HK-2 (cell line): ENCODE results near the gene LPIN1.

Experiments used
- DNase-seq: peaks from one replicate; pipeline ENCODE4 v3.0.0-alpha.2; 2018; ENCODE audit not compliant: unreplicated experiment

Gene LPIN1

DNA sequence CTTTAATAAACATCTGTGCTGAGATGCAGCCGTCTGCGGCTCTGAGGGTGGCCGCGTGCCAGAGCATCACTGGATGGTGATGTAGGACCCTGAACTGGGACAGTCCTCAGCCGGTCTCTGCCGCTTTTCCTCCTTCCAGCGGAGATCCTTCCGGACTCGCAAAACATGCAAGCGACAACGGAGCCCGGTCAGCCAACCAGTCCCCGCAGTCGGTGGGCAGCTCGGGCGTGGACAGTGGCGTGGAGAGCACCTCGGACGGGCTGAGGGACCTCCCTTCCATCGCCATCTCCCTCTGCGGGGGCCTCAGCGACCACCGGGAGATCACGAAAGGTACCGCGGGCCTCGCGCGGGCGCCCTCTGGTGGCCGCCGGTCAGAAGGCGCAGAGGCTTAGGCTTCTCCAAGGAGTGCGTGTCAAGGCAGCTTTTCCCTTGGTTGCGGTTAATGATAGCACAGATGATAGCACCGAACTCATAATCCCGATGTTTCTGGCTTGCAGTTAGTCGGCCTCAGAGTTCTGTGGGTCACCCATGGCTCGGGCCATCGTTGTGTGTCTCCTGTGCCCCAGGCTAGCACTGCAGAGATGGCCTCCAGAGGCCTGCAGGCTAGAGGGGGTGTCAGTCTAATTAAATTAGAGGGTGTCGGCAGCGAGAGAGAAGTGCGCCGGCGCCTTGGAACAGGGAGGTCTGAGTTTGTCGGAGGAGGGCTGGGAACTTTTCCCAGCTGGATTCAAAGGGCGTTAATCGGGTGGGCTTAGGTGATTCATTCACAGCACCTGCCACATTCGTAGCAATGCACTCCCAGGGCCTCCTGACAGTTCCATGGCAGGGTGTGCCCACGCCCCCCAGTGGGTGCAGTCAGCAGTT lies 38.5 kb downstream of the LPIN1 start:
- peak; percentile 27 for DNase-seq

DNA sequence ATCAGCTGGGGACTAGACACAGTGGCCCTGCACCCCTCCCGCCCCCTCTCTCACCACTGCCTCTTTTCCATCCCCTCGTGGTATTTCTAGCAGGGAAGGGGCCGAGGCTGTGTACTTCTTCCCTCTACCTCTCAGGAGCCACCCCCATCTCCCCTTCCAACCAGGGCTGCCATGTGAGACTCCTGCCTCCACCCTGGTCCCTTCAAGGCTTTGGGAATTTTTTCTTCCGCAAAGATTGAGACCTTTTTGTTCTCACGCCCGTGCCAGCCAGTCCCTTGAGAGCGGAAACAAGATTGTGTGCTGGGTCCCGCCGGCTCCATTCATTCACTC lies 39.1 kb downstream of the LPIN1 start:
- no peak for DNase-seq

DNA sequence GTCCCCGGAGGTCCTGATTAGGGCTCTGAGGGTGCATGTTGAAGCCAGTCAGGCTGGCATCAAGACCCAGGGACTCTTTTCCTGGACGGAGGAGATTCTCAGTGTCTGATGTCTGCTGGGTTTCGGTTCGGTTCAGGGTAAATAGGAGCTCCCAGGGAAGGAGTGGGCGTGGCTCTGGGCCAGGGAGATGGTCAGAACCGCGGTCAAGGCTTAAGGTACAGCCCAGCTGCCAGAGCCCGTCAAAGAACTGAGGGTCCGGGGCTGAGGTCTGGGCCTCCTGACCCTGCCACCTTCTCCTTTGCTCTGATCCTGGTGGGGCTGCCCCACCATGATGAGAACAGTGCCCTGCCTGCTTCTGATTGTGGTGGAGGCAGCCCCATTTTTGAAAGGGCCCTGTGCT lies 39.8 kb downstream of the LPIN1 start:
- no peak for DNase-seq

DNA sequence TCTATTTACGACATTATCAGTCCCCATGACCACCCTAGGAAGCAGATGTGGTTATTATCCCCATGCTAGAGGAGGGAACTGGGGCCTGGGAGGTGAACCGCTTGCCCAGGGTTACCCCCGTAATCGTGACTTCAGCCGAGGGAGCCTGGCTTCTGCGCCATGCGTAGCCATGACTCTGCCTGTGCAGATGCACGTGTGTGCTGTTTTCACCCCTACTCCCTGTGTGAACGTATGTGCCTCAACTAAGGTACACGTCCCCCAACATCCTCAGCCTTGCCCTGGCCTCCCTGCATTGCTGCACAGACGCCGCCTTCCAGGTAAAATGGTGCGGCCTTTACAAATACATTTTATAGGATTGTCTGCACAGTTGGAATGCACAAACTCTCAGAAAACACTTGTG lies 40.2 kb downstream of the LPIN1 start:
- DNase-seq = no peak

DNA sequence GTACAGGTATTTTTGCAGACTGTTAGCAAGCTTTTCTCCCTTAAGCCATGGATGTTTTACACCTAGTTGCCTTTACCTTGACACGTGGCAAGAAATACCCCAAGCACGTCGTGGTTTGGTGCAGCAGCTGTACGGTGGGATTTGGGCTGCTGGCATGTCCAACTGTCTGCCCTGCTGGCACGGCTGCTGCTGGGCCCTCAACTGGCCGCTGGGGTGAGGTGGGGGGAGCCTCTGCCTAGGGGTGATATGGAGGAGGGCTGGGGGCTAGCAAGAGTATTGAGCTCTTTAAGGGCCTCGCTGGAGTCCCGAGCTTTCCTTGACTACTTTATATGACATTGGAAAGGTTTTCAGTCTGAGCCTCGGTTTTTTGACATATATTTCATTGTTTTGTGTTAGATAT lies 41.6 kb downstream of the LPIN1 start:
- DNase-seq = no peak

DNA sequence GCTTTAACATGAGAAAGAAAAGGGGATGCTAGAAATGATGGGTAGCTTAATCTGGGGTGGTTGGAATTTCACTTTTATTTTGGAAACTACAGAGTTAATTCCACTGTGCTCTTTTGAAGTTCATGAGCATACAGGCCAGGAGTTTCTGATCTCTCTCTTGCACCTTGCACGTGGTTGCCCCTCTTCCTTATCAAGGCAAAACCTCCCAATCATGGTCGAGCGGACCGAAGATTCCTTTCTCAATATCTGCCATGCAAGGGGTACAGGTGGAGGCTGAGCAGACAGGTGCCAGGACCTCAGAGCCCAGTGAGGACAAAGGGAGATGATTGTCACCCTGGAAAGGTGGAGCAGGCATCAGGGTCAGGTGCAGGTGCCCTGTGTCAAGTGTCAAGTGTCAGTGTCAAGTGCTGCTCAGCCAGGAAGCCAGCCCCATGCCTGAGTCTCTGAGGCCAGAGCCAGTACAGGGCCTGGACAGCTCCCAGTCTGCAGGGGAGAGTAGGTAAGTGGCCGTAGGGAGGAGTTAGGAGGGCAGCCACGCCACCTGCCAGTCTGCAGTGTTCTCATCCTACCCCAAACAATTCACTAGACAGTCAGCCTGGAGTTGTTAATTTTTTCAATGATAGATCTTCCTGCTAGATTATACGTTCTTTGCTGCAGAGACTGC lies 42.2 kb downstream of the LPIN1 start:
- DNase-seq = no peak

DNA sequence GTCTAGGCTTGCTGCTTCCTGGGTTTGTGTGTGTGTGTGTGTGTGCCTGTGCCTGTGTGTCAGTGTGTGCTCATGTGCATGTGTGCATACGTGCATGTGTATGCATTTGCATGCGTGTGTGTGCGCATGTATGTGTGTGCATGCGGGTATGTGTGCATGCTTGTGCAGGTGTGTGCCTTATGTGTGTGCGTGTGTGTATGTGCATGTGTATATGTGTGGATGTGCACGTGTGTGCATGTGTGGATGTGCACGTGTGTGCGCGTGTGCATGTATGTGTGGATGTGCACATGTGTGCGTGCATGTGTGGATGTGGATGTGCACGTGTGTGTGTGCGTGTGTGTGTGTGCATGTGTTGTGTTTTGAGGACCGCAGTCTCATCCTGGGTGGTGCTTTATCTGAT lies 42.8 kb downstream of the LPIN1 start:
- DNase-seq = no peak

DNA sequence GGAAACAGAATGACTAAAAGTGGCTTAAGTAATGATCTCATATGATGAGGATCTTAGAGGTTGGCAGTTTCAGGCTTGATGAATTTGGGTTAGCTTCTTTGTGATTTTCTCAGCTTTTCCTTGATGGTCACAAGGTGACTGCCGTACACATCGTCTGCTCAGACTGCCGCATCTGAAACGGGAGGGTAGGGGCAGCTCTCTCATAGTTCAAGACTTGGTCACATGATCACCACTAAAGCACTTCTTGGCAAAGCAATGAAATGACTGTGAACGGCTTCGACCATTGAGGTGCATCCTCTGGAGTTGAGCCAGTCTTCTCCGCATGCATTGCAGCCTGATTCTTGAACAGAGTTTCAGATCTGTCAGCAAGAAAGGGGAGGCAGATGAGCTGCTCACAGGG lies 43.8 kb downstream of the LPIN1 start:
- no peak for DNase-seq

DNA sequence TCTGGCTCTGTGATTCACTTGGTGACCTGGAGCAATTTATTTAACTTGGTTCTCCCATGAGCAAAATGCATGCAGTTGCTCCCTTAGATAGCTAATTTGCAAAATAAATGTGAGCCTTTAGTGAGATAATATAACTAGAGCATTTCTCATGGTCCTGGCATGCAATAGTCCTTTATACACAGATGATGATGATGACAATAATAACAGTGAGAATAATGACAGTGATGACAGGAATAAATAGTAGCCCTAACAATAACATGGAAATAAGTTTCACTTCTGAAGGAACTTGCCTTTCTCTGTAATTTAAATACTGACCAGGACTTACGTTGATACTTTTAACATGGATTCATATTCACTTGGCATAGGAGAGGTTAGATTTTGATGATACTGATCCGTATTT lies 49.2 kb downstream of the LPIN1 start:
- DNase-seq = no peak

DNA sequence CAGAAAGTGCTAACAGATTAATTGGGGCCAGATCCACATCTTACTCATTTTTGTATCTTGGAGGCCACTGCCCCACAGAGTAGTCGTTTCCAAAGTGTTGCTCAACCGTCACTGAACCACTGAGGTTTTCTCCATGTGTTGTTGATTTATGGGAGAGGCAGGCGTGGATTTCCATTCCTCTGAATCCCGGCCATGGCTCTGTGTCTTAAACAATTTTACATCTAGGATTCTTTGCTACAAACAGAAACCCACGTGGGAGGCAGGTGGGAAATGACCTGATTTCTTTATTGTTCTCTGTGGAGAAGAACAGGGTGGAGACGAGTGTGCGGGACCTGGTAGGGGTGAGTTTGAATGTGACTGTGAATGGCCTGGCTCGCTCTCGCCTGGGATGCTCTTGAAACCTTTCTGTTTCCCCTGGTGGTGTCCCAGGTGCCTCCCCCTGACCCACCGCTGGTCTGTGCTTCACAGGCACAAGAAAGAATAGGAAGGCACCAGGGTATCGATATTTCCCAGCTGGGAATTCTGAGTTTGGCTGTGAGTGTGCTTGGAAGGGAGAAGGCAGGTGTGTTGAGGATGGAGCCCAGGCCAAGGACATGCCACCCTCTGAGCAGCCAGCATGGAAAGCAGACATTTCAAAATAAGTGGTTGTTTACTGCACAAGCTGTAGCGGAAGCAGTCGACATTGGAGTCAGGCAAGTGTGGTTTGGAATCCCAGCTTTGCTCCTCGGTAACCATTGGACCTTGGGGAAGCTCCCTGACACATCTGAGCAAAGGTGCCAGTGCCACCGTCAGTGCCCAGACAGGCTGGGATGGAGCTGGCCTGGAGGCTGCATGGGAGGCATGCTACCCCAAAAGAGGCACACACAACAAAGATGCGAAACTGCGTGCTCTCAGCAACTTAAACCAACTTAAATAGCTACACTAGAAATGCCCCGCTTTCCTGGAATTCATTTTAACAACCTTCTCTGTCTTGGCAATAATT lies 50.0 kb downstream of the LPIN1 start:
- no peak for DNase-seq

DNA sequence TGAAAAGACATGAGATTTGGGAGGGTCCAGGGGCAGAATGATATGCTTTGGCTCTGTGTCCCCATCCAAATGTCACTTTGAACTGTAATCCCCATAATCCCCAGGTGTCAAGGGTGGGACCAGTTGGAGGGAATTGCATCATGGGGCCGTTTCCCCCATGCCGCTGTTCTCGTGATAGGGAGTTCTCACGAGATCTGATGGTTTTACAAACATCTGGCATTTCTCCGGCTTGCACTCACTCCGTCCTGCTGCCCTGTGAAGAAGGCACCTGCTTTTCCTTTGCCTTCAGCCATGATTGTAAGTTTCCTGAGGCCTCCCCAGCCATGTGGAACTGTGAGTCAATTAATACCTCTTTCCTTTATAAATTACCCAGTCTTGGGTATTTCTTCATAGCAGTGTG lies 51.4 kb downstream of the LPIN1 start:
- DNase-seq = no peak

DNA sequence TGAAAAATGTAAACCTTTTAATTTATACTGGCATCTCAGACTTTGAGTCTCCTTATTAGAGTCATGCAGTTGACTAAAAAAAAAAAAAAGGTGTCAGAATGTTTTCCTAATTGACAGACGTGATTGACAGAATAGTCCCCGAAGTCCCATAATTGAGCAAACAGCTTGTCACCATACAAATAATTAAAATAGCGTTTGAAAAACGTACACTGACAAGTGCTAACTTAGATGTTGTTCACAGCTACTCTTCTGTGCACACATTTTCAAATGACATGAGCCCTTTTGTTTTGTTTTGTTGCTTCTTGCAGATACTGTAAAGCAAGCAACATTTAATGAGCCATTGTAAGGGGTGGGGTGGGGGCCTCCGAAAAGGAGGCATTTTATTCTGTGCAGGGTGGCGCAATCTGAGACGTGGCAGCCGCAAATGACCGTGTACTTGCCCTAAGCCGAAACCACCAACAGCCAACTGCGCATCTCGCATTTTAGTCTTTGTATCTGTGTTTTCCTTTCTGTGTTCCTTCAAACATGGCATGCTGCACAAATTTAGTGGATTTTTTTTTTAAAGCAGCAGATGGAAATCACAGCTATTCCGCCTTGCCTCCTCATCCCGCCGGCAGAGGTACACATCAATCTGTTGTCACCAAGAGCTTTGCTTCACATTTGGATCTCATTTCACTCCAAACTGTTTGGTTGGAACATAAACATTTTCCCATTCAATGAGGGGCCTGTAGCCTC lies 52.4 kb downstream of the LPIN1 start:
- DNase-seq = no peak

DNA sequence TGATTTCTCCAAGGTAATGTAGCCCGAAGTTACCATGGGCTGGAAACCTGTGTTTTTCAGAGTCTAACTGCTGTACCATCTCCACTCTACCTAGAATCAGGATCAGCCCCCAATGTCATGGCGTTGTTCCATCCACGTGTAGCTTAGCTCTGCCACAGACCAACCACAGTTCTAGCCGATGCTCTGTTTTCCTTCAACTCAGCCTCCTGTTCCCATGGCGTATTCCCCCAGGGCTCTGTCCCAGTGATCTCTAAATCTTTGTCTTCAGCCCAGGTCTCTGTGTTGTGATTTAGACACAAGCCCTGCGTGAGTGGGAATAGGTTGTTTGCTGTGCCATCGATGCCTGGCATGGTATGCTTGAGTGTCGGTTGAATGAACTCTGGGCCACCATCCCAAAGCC lies 53.4 kb downstream of the LPIN1 start:
- no peak for DNase-seq

DNA sequence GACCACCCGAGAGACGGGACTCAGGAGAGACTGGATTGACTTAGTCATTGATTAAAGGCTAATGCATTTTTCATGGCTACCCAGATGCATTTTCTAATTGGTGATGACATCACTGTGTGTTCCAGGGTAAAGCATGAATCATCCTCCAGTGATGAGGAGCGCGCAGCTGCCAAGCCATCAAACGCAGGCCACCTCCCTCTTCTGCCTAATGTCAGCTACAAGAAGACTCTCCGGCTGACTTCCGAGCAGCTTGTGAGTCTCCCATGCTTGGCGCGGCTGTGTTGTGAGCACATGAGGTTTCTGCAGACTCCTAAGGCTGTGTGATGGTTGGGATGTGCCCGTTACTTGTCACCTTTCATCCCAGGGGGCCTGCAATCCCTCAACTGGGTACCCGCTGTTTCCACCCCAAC lies 56.4 kb downstream of the LPIN1 start:
- no peak for DNase-seq

DNA sequence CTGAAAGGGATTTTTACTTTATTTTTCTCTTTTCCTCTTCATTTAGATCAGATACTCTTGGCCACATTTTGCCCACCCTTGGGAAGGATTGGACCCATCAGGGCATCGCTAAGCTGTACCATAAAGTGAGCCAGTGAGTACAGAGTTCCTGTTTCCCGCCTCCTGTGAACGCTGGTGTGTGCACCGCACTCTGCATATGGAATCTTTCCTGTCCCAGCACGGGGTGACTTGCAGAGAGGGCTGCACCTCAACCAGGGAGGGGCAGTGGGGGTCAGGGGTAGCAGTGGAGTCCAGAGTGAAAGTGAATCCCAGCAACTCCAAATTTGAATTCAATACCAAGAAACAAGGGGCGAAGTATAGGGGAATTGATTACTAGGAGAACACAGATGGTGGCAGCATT lies 58.6 kb downstream of the LPIN1 start:
- DNase-seq = no peak

DNA sequence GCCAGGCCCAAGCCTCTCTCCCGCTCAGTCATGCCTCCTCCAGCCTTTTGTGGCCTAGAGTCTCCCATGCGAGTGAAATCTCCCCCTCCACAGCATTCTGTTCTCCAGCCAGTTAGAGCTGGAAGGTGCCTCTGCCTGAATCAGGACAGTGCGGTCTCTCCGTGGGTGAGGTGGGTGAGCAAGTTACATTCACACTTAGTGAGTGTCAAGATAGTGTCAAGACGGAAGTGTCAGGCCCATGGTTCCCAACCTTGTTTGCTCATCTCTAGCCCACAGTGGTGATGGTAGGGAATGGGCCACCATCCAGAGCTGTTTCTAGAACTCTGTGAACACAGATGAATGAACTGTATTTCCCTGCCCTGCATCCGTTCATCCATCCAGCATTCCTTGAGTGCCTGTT lies 59.5 kb downstream of the LPIN1 start:
- no peak for DNase-seq

DNA sequence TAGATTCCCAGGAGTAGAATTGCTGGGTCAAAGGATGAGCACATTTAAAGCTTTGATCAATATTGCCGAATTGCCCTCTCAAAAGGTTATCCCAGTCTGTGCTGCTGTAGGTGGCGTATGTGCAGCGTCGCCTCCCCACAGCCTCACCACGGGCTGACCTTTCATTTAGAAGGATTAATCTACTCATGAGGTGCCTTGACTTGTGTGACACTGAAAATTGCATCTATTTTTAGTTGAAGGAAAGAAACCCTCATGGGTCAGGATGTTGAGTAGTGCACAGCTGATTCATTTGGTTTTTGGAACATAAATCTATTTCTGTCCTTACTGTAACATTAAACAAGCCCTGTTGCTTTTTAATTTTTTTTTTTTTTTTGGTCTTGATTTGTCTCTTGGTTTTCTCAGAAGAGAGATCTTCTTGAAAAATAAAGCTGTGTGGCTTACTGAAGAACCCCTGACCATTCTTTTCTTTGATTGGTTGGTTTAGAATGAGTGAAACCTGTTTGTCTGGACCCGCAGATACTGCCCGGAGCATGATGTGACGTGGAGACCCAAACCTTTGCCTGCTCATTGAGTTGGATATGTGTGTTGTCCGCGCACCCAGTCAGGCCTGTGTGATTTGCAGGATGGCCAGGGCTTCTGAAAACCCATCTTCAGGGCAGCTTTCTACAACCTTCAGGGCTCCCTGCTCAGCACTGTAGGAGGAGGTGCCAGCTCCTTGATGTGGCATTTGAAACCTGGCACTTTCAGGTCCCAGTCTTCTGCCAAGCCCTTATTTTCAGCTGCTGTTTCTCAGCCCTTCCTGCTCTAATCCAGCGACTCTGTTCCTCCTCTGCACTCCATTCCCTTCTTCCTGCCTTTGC lies 61.0 kb downstream of the LPIN1 start:
- DNase-seq = no peak

DNA sequence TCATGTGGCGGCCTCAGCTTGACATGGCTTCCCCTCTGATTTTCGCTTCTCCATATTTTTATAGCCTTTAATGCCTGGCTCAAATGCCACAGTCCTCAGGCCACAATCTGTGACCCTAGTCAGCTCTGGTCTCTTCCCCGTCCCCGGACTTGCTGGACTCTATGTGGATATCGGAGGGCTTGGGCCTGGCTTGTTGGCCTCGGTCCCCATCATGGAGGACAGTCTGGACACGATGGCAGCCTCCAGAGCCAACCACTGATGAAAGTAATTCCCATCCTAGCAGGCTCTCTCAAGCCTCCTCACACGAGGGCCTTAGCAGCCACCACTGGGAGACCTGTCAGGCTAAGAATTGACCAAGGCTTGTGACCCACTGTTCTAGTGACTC lies 61.6 kb downstream of the LPIN1 start:
- DNase-seq = no peak

DNA sequence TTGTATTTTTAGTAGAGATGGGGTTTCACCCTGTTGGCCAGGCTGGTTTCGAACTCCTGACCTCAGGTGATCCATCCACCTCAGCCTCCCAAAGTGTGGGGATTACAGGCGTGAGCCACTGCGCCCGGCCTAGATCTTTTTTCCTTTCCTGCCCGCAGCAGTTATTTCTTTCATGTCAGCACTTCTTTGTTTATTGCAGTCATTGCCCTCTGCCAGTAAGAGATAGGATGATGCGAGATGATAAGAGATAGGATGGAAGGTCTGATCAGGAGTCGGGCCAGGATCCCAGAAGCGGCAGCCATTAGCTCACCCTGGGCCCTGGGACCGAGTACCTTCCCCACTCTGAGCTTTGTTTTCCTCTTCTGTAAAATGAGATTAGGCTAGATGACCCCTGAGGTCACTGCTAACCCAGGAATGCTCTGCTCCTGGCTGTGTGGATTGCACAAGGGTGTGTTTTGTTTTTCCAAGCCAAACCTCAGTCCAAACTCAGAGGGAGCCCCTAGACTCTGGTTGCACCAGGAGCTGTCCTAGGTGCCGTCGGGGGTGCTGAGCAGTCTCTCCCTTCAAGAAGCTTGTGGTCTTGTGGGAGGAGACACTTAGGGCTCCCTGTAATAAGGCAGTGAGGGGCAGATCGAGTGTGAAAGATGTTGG lies 63.3 kb downstream of the LPIN1 start:
- no peak for DNase-seq

DNA sequence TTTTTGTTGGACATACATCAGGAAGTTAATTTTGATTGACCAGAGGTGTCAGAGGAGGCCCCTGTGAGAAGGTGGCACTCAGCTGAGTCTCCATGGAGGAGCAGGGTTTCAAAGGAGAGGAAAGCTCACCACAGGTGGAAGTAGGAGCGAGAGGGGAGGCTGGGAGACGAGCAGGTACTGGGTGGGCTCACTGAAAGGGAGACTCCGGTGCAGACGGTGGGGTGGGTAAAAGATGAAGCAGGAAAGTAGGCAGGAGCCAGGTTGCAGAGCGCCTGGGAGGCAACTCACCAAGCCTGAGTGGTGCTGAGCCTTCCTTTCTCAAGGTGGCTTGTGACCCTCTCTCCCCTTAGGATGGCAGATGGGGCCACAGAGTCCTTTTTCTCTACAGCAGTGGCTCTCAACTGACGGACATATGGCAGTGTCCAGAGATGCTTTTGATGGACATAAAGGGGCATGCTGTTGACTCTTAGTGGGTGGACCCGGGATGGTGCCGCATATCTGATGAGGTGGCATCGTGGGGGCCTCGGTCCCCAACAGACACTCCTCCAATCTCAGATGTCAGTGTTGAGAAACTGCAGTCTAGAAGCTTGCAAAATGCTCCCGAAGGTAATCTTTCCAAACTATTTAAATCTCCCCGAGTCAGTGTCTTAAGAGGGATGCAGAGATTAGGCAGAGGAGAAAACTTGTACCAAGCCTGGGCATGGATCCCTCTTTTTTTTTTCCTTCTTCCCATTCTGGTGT lies 64.0 kb downstream of the LPIN1 start:
- DNase-seq = no peak
